Osteoblast (primary cell): ENCODE measurements around the gene OCA2. TPM values are rescaled to one million over a fixed set of nuclear protein-coding genes. Genes with fewer than 3 reads are reported as not detected.

Experiments
- DNase-seq: peaks from one replicate; pipeline ENCODE4 v3.0.0; 2011; ENCODE audit warnings: low spot score, mixed read lengths; ENCODE audit not compliant: insufficient read length; ENCODE audit errors: missing footprints
- H2AFZ ChIP-seq: 2 replicates; pipeline ENCODE4 v1.6.0; 2011; ENCODE audit warnings: mild to moderate bottlenecking, low read length
- H3K27ac ChIP-seq: 2 replicates; pipeline ENCODE4 v1.5.1; 2011; ENCODE audit warnings: mild to moderate bottlenecking, low read depth, low read length, moderate library complexity
- H3K27me3 ChIP-seq: 2 replicates; pipeline ENCODE4 v1.6.0; 2012; ENCODE audit warnings: mild to moderate bottlenecking, control low read depth, inconsistent platforms, low read length, moderate library complexity; ENCODE audit not compliant: insufficient read depth
- H3K36me3 ChIP-seq: 2 replicates; pipeline ENCODE4 v1.5.1; 2011; ENCODE audit warnings: mild to moderate bottlenecking, low read length, control low read depth, moderate library complexity; ENCODE audit not compliant: insufficient read depth
- H3K4me1 ChIP-seq: 2 replicates; pipeline ENCODE4 v1.5.1; 2011; ENCODE audit warnings: mild to moderate bottlenecking, low read length, control low read depth, moderate library complexity; ENCODE audit not compliant: insufficient read depth
- H3K4me2 ChIP-seq: 2 replicates; pipeline ENCODE4 v1.6.0; 2011; ENCODE audit warnings: mild to moderate bottlenecking, low read length; ENCODE audit not compliant: insufficient read depth
- H3K4me3 ChIP-seq: fragments of 200-600 bp; sonication (generic); 3 replicates; pipeline ENCODE4 v1.5.1; 2012; ENCODE audit warnings: mild to moderate bottlenecking, low read length, inconsistent platforms; ENCODE audit not compliant: insufficient read depth
- H3K79me2 ChIP-seq: 2 replicates; pipeline ENCODE4 v1.6.0; 2012; ENCODE audit warnings: mild to moderate bottlenecking, low read length, control low read depth, inconsistent platforms; ENCODE audit not compliant: insufficient read depth
- H3K9me3 ChIP-seq: 2 replicates; pipeline ENCODE4 v1.5.1; 2011; ENCODE audit warnings: low read depth, low read length, control low read depth
- H4K20me1 ChIP-seq: 2 replicates; pipeline ENCODE4 v1.6.0; 2012; ENCODE audit warnings: mild to moderate bottlenecking, low read length, control low read depth; ENCODE audit not compliant: insufficient read depth
- CTCF ChIP-seq: IDR thresholded peaks from 2 replicates; pipeline ENCODE4 v1.5.1; 2011; ENCODE audit warnings: mild to moderate bottlenecking, low read depth, low read length, moderate library complexity; ENCODE audit errors: extremely low read depth
- total RNA-seq: library from RNA; depleted of rRNA; stranded (reverse); fragments of >200 nt; gene quantifications from 2 replicates; pipeline ENCODE4 v1.2.3, GENCODE V29; 2012

OCA2 gene
- total RNA-seq, 1 donor: not detected

- Histone ChIP-seq H3K9me3 (no peaks in the 10 kb centered on the region), H3K4me2 (no peak overlapping the region), H3K4me3 (no peak overlapping the region), H3K36me3 (no peaks in the 10 kb centered on the region), H3K4me1 (no peaks in the 10 kb centered on the region), H2AFZ (no peak overlapping the region), H3K27me3 (no peaks in the 10 kb centered on the region), H3K27ac (no peak overlapping the region), H3K79me2 (no peaks in the 10 kb centered on the region), H4K20me1 (no peaks in the 10 kb centered on the region)
- DNase-seq: no peak
- no peak for TF ChIP-seq CTCF
These were observed 290.9 kb downstream of the OCA2 start for GRCh38 chr15:27808182-27808581.

GRCh38 chr15:27807335-27807734, 291.8 kb downstream of the OCA2 start:
- no peak overlapping the region for H3K4me2 ChIP-seq
- DNase-seq: no peak
- no peak overlapping the region for H3K27ac ChIP-seq
- H2AFZ ChIP-seq: no peak overlapping the region
- TF ChIP-seq CTCF: no peak
- H3K79me2 ChIP-seq: no peaks in the 10 kb centered on the region
- no peaks in the 10 kb centered on the region for H3K4me1 ChIP-seq
- H3K9me3 ChIP-seq: no peaks in the 10 kb centered on the region
- H3K27me3 ChIP-seq: no peaks in the 10 kb centered on the region
- H3K36me3 ChIP-seq: no peaks in the 10 kb centered on the region
- no peaks in the 10 kb centered on the region for H4K20me1 ChIP-seq
- no peak overlapping the region for H3K4me3 ChIP-seq

DNA sequence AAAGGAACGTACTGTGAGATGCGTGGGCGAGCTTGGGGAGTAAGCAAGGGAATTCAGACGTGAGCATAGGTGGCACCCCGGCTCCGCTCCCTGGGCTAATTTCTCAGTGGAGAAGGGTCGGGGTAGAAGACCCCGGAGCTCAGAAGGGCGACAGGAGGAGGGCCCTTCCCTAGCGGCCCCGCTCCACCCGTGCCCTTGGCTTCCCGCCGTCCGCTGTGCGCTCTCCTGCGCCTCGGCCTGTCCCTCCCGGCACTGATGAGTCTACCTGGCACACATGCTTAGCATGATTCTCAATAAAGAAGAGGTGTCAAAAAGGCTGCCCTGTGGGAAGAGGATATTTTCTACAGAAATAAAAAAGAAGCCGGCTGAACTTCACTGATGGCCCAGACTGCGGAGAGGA, 292.7 kb downstream of the OCA2 start:
- Histone ChIP-seq H3K4me2 (no peak overlapping the region), H4K20me1 (no peaks in the 10 kb centered on the region), H2AFZ (no peak overlapping the region), H3K36me3 (no peaks in the 10 kb centered on the region), H3K27me3 (no peaks in the 10 kb centered on the region), H3K27ac (no peak overlapping the region), H3K79me2 (no peaks in the 10 kb centered on the region), H3K9me3 (no peaks in the 10 kb centered on the region), H3K4me3 (no peak overlapping the region), H3K4me1 (no peaks in the 10 kb centered on the region)
- TF ChIP-seq CTCF: no peak
- DNase-seq: no peak

DNA sequence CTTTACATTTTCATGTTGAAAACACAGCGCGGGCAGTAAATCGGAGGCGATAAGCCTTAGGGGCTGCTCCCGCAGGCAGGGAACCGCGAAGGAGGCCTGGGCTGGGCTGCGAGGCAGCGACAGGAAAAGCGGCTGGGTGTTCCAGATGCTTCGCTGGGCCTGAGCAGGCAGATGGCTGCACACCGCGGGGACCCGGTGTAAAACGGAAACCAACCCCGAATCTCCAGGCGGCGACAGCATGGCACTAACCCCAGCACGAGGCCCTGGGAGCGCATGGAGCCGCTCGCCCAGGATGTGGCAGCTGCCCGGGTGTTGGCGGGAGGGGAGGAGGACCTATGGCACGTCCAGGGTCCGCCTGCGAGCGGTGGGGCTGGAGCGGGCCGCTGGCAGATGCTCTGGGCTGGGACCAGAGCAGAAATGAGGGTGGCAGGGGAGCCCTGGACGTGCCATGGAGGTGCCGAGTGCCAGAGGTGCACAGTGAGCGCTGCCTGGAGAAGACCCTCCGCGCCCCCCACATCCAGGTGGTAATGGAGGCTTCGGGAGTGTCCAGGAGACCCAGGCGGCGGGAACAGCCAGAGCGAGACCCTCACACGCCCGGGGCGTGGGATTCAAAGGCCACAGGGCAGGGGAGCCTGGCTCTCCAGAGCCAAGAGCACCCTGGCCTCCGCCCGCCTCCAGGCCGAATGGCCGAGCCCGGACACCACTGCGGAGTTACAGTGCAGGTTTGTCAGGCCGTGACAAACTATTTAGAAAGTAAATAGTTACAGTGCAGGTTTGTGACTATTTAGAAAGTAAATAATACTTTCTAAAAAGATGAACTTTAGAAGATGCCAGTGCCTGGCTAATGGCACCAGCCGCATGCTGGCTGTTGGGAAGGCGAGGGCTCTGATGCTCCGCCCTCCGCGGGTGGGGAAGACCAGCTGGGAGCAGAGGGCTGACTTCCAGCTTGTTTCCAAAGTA, 293.6 kb downstream of the OCA2 start:
- no peak for TF ChIP-seq CTCF

More for the DNA sequence above, 293.6 kb downstream of the OCA2 start:
- Histone ChIP-seq H3K27ac (no peak overlapping the region), H3K79me2 (no peaks in the 10 kb centered on the region), H3K4me1 (no peaks in the 10 kb centered on the region), H3K27me3 (no peaks in the 10 kb centered on the region), H2AFZ (no peak overlapping the region), H3K4me3 (no peak overlapping the region), H3K4me2 (no peak overlapping the region), H3K9me3 (no peaks in the 10 kb centered on the region), H4K20me1 (no peaks in the 10 kb centered on the region), H3K36me3 (no peaks in the 10 kb centered on the region)
- DNase-seq: no peak
